Endothelial cell of umbilical vein (primary cell): Measurements from ENCODE around the gene SELENOM. TPM values are rescaled to one million over a fixed set of nuclear protein-coding genes. Genes with fewer than 3 reads are reported as not detected.

Experiments
- BruUV-seq: library from RNA; stranded (reverse); fragments of 400-500 nt; replicated peaks from 2 replicates; lab custom pipeline; 2021; lab: Mats Ljungman, UMichigan
- CTCF ChIA-PET: fragments of 300-600, 350-600 bp; sonication (Branson Sonifier 250); formaldehyde crosslinking; loops from one replicate; lab custom pipeline; 2021; ENCODE audit warnings: antibody characterized with exemption, inconsistent platforms; lab: Charles Lee
- POLR2A ChIA-PET: fragments of 300-600, 350-600 bp; sonication (Branson Sonifier 250); formaldehyde crosslinking; loops from one replicate; lab custom pipeline; 2021; ENCODE audit warnings: antibody characterized with exemption, inconsistent platforms; lab: Charles Lee
- DNase-seq: peaks from one replicate; pipeline ENCODE4 v3.0.0-alpha.2; 2011; ENCODE audit warnings: low read depth, low spot score
- FAIRE-seq: peaks from 2 replicates; lab custom pipeline; 2011; peaks lifted over from hg19 to GRCh38; lab: Jason Lieb, UNC
- H2AFZ ChIP-seq: 2 replicates; pipeline ENCODE4 v1.6.0; 2012; ENCODE audit warnings: low read depth, low read length, control low read depth, inconsistent platforms
- H3K27ac ChIP-seq: 2 replicates; pipeline ENCODE4 v1.5.1; 2011; ENCODE audit warnings: low read depth, mild to moderate bottlenecking, control low read depth, low read length, moderate library complexity; ENCODE audit not compliant: insufficient read depth
- H3K27me3 ChIP-seq, 2 experiments: 2 replicates each; pipeline versions ENCODE4 v1.6.0 to v1.6.1; 2011; ENCODE audit warnings: low read length in 2 of 2, mixed read lengths in 1 of 2; ENCODE audit not compliant: control insufficient read depth in 2 of 2, insufficient read depth in 2 of 2
- H3K36me3 ChIP-seq, 2 experiments: 2 replicates in 1 of 2; 3 replicates in 1 of 2; pipeline ENCODE4 v1.5.1; 2011; ENCODE audit warnings: low read length in 2 of 2, mild to moderate bottlenecking in 1 of 2, moderate library complexity in 1 of 2; ENCODE audit not compliant: control insufficient read depth in 2 of 2, insufficient read depth in 2 of 2; ENCODE audit errors: extremely low read depth in 1 of 2
- H3K4me1 ChIP-seq: 3 replicates; pipeline ENCODE4 v1.5.1; 2011; ENCODE audit warnings: mild to moderate bottlenecking, low read length; ENCODE audit not compliant: control insufficient read depth, insufficient read depth; ENCODE audit errors: extremely low read depth
- H3K4me2 ChIP-seq: 2 replicates; pipeline ENCODE4 v1.6.1; 2011; ENCODE audit warnings: low read length, control low read depth, mixed read lengths; ENCODE audit not compliant: insufficient read depth
- H3K4me3 ChIP-seq, 3 experiments: fragments of 200-600 bp in 1 of 3; sonication (generic), shearing (Covaris generic) in 1 of 3; replicated peaks in 1 of 3; 2 replicates each; pipeline ENCODE4 v1.5.1; 2011 to 2016; ENCODE audit warnings: control low read depth in 3 of 3, low read length in 3 of 3, mild to moderate bottlenecking in 2 of 3, inconsistent platforms in 1 of 3, low read depth in 1 of 3, moderate library complexity in 1 of 3; ENCODE audit not compliant: insufficient read depth in 1 of 3
- H3K79me2 ChIP-seq: 2 replicates; pipeline ENCODE4 v1.6.0; 2012; ENCODE audit warnings: low read length, inconsistent platforms; ENCODE audit not compliant: control insufficient read depth, insufficient read depth
- H3K9ac ChIP-seq: replicated peaks from 2 replicates; pipeline ENCODE3; 2011; ENCODE audit warnings: low read length, control low read depth; ENCODE audit not compliant: insufficient read depth; ENCODE audit errors: extremely low read depth
- H3K9me1 ChIP-seq: replicated peaks from 3 replicates; pipeline ENCODE4 v1.6.0; 2011; ENCODE audit warnings: mild to moderate bottlenecking, low read length; ENCODE audit not compliant: control insufficient read depth, insufficient read depth; ENCODE audit errors: extremely low read depth
- H3K9me3 ChIP-seq: replicated peaks from 2 replicates; pipeline ENCODE4 v1.5.1; 2012; ENCODE audit warnings: low read length, inconsistent platforms; ENCODE audit not compliant: control insufficient read depth, insufficient read depth
- H4K20me1 ChIP-seq: replicated peaks from 2 replicates; pipeline ENCODE3; 2011; ENCODE audit warnings: mild to moderate bottlenecking, low read length; ENCODE audit not compliant: control insufficient read depth, insufficient read depth; ENCODE audit errors: extremely low read depth
- CTCF ChIP-seq, 2 donors: IDR thresholded peaks; 1 replicate in 1 of 2; 2 replicates in 1 of 2; pipeline ENCODE4 v1.5.1; 2011; ENCODE audit warnings: low read length in 2 of 2, mild to moderate bottlenecking in 2 of 2, moderate library complexity in 2 of 2, control low read depth in 1 of 2, inconsistent platforms in 1 of 2, low read depth in 1 of 2; ENCODE audit not compliant: insufficient read depth in 1 of 2; ENCODE audit errors: extremely low read depth in 1 of 2
- EZH2 ChIP-seq: IDR thresholded peaks from 2 replicates; pipeline ENCODE4 v1.6.1; 2012; ENCODE audit warnings: borderline replicate concordance, low read depth, mild to moderate bottlenecking, moderate library complexity, low read length, inconsistent platforms; ENCODE audit not compliant: severe bottlenecking
- FOS ChIP-seq: IDR thresholded peaks from 2 replicates; pipeline ENCODE4 v1.6.1; 2011; ENCODE audit warnings: mild to moderate bottlenecking, low read length, moderate library complexity, borderline replicate concordance; ENCODE audit not compliant: insufficient read depth
- GATA2 ChIP-seq: IDR thresholded peaks from 2 replicates; pipeline ENCODE4 v1.7.0; 2011; ENCODE audit warnings: low read depth, mild to moderate bottlenecking, moderate library complexity, mixed read lengths, low read length; ENCODE audit not compliant: insufficient read length, insufficient read depth
- JUN ChIP-seq: IDR thresholded peaks from 2 replicates; pipeline ENCODE4 v1.6.1; 2011; ENCODE audit warnings: borderline replicate concordance, low read depth; ENCODE audit not compliant: insufficient read length, insufficient read depth
- MAX ChIP-seq: IDR thresholded peaks from 2 replicates; pipeline ENCODE4 v1.6.1; 2011; ENCODE audit not compliant: insufficient read depth, insufficient read length
- MYC ChIP-seq: IDR thresholded peaks from one replicate; pipeline ENCODE4 v1.6.1; 2011; ENCODE audit warnings: mild to moderate bottlenecking, low read depth, low read length
- POLR2A ChIP-seq: IDR thresholded peaks from 2 replicates; pipeline ENCODE4 v1.6.1; 2012; ENCODE audit warnings: low read depth, mild to moderate bottlenecking, control low read depth, low read length
- POLR2AphosphoS5 ChIP-seq: IDR thresholded peaks from 2 replicates; pipeline ENCODE4 v1.6.1; 2012; ENCODE audit warnings: low read depth, mild to moderate bottlenecking, control low read depth, low read length, moderate library complexity; ENCODE audit not compliant: insufficient read depth
- dilution Hi-C: fragments of 300-500 bp; cut with MboI; formaldehyde crosslinking; loops from one replicate; pipeline ENCODE4 v1.15.0; 2019; ENCODE audit warnings: low sequenced_read_pairs; ENCODE audit not compliant: extremely low pct_ligation_motif_present
- intact Hi-C: fragments of 100-400 bp; cut with micrococcal nuclease; formaldehyde crosslinking; loops from one replicate; pipeline ENCODE4 v1.10.0; 2022
- polyA plus RNA-seq, 4 experiments: library from polyadenylated mRNA; depleted of rRNA in 3 of 4; stranded (reverse) in 3 of 4; unstranded in 1 of 4; fragments of >200 nt; gene quantifications; 2 replicates each; pipeline versions ENCODE4 v1.2.1 to v1.2.3, GENCODE V29; 2011 to 2012; ENCODE audit warnings: missing spikeins in 1 of 4
- total RNA-seq: library from RNA; stranded (reverse); gene quantifications from 2 replicates; pipeline ENCODE4 v1.2.3, GENCODE V29; 2021

SELENOM gene
- total and polyA plus RNA-seq, 2 donors (not counting 3 experiments of a cell fraction or from before 2014, with no cell fraction given) = 29.6 to 87.1 TPM

GRCh38 chr22:31080164-31080847 lies 27.1 kb downstream of the SELENOM start:
- Histone ChIP-seq H3K4me2 (peak overlapping the region; percentile 21), H3K27me3 (no peaks in the 10 kb centered on the region), H3K9me1 (no peaks in the 10 kb centered on the region), H3K79me2 (peaks cover 40% of the 10 kb centered on the region), H3K9me3 (no peaks in the 10 kb centered on the region), H4K20me1 (no peaks in the 10 kb centered on the region), H2AFZ (peak overlapping the region; percentile 69), H3K36me3 (peaks cover 0 to 2% of the 10 kb centered on the region in 2 experiments), H3K4me1 (peaks cover 29% of the 10 kb centered on the region), H3K9ac (peak overlapping the region; percentile 93), H3K27ac (peak overlapping the region; percentile 96), H3K4me3 (peak overlapping the region in 2 of 3 experiments; percentile 65 to 85)
- FAIRE-seq (no peak), DNase-seq (no peak)
- no TSS peak for BruUV-seq
- intact Hi-C loops = no loop called here
- dilution Hi-C loops = no loop called here
- TF ChIP-seq MYC = no peak
- no peak for TF ChIP-seq EZH2
- TF ChIP-seq MAX = no peak
- no peak for TF ChIP-seq CTCF (IDR thresholded peaks at IDR 0.05; ENCODE audit: extremely low read depth in 1 of 2, insufficient read depth in 1 of 2, low read depth in 1 of 2, low read length in 2 of 2)
- TF ChIP-seq POLR2AphosphoS5 = no peak
- no peak for TF ChIP-seq GATA2
- TF ChIP-seq POLR2A = no peak
- TF ChIP-seq FOS = no peak
- no peak for TF ChIP-seq JUN
- POLR2A ChIA-PET = interaction anchor here (0.6 to 3.1 kb wide), 13 partner anchors 8 to 435 kb away, joined by 3 to 44 read pairs (median 5); partner anchors contain the start of genes MORC2 and TUG1
- CTCF ChIA-PET = interaction anchor here (1.0 to 5.9 kb wide), 6 partner anchors 27 to 192 kb away, joined by 3 to 130 read pairs (median 5); partner anchors contain the start of genes MORC2, SELENOM and TUG1
